ENCODE data around the gene EPHA6.

DNA sequence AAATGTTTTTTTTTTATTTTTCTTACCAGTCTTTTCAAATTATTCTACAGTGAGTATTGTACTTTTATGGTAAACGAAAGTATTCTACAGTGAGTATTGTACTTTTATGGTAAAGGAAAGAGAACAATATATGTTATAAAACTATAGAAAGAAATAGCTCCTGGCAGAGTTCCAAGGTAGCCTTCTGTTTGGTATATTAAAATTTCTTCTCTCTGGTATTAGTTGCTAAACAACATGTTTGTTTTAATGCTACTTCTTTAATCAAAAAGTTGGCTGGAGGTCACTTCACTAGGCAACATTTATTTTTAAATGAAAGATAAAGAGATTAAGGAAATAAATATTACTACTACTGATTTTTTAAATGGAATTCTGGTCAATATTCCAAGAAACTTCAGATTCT lies 841.6 kb downstream of the EPHA6 start:
- no peak for TF ChIP-seq CTCF (IDR thresholded peaks at IDR 0.05)
- no peak for TF ChIP-seq EP300 (IDR thresholded peaks at IDR 0.05)
